WTC11 (cell line): ENCODE results near the gene INPP4A.

ENCODE experiments used
- JUN ChIP-seq: sonication (generic); formaldehyde crosslinking; IDR thresholded peaks from 2 replicates; pipeline ENCODE4 v1.8.0; 2023; ENCODE audit warnings: mild to moderate bottlenecking, missing genetic modification reagents
- TF ChIP-seq, protein P1 (sequence below): fragments of 200-600 bp; IDR thresholded peaks from 2 replicates; pipeline ENCODE4 v1.8.0; 2022; ENCODE audit warnings: antibody characterized with exemption

DNA sequence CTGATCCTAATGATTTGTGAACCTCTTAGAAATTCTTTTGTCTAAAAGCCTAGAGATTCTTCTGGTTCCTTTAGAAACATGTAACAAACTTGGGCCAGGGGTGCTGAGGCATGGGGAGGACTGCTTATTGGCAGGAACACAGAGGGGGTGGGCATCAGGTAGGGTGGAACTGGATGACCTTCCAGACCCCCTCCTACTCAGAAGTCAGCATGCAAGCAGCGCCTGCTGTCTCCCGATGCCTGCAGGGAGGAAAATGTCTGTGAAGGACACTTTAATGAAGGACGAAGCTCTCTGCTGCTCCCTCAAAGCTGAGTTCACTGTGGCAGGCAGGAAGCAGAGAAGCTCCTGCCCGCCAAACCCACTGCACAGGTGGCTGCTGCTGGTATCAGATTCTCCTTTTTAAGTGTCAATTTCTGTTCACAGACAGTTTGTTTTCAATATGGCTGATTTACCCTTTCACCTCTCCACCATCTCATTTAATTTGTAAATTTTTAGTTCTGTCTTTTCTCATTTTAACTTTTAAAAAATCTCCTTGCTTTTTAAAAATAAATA is 144.3 kb downstream of the INPP4A start:
- TF ChIP-seq, protein P1, sequence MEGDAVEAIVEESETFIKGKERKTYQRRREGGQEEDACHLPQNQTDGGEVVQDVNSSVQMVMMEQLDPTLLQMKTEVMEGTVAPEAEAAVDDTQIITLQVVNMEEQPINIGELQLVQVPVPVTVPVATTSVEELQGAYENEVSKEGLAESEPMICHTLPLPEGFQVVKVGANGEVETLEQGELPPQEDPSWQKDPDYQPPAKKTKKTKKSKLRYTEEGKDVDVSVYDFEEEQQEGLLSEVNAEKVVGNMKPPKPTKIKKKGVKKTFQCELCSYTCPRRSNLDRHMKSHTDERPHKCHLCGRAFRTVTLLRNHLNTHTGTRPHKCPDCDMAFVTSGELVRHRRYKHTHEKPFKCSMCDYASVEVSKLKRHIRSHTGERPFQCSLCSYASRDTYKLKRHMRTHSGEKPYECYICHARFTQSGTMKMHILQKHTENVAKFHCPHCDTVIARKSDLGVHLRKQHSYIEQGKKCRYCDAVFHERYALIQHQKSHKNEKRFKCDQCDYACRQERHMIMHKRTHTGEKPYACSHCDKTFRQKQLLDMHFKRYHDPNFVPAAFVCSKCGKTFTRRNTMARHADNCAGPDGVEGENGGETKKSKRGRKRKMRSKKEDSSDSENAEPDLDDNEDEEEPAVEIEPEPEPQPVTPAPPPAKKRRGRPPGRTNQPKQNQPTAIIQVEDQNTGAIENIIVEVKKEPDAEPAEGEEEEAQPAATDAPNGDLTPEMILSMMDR: no peak
- TF ChIP-seq JUN (CRISPR knock-in tag): no peak
